GM21515 (cell line): Measurements from ENCODE around the gene ARF3.

ENCODE experiments used
- ATAC-seq: cut with Tn5 transposase; IDR thresholded peaks from one replicate; pipeline ENCODE4 v1.9.1; 2021; ENCODE audit not compliant: unreplicated experiment

ARF3 gene

DNA sequence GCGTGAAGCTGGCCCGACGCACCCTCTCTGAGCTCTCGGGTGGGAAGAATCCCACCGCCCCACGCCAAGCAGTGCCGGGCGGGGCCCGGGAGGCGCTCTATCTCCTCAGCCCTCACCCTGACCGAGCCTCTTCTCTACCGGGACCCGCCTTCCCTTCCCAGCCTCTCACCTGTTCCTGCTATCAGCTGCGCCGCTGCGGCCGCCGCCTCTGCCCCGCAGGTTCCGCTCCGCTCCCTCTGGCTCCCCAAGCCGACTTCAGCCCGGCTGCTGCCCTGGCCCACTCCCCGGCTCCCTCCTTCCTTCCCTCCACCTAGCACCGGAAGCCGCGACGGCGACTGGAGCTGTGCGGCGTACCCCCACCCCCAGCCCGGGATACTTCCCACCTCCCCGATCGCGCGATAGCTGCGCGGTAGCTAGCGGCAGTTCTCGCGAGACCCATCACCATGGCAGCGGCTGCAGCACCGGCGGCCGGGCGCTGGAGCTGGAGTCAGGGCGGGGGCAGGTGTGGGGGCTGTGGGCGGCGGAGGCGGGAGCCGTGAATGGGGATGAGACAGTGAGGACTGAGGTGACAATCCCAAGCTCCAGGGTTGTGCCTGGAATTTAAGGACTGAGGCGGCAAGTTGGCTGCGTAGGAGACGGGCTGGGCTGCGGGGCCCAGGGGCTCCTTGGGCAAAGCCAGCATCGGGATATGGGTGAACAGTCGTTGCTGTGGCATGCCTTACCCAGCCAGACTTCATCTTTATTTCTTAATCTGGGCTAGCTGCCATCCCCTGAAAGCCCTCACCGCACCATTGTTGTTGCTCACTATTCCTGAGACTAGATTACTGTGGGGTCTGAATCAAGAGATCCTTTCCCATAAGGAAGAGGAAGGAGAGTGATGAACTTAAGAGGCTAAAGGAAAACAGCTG is at the start of gene ARF3:
Gene ARF3, minus strand, starts transcription at position 347 of the 908 bp plus-strand sequence. CDS start 16,392 bp downstream, outside the sequence.
- peak; percentile 79 for ATAC-seq

DNA sequence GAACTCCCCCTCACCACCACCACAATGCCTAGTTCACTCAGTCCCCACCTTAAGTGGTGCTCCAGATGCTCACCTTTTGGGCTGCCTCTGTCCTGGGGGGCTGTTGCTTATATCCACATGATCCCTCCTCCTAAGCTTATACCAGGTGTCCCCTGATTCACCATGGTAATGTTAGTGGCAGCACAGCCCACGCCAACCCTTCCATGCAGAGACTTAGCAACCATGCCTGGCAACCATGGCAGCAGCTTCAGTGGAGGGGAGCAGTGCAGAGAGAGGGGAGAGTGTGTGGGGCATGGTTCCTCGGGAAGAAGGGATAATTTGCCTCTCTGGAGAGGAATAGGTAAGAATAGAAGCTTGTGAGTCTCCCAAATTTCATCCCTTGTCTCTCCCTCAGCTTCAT is 43.1 kb upstream of the ARF3 start:
- ATAC-seq, result no peak

- ATAC-seq, result no peak
Observed at GRCh38 chr12:48999371-49000131, 42.3 kb upstream of the ARF3 start, which contains the start of gene DDN. DDN (minus strand) TSS chr12:48999375; CDS start chr12:48999287, 88 bp downstream.

GRCh38 chr12:48998497-48999353 is 41.4 kb upstream of the ARF3 start:
- ATAC-seq, result peak; percentile 2

DNA sequence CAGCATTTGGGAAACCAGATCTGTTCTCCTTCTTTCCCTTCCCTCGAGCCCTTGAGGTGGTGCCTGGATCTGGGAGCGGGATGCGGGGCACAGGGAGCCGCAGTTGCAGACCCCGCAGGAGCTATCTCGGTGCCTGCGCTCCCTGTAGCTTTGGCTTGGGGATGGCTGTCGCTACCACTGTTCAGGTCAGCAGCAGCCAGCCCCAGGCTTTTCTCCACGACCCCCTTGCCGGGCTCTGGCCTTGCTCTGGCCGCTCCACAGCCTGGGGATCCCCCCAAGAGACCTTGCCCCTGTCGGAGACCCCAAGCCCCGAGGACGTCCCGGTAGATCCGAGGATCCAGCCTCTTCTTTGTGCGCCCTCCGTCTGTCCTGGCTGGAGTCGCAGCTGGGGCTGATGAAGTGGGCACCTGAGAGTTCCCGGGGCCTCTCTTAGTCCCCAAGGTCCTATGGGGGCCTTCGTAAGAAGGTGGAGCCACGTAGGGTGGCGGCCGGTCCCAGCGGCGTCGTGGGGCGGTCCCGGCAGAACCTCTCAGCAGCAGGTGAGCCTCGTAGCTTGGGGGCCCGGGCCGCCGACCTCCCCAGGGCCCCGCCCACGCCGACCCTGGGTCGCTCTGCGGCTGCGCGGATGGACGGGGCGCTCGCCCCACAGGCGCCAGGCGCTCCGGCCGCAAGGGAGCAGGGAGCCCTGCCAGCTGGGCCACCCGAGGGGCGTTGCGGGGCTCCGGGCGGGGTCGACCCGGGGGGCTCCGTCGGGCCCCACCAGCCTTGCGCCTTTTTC is 40.6 kb upstream of the ARF3 start:
- ATAC-seq, result peak; percentile 43

DNA sequence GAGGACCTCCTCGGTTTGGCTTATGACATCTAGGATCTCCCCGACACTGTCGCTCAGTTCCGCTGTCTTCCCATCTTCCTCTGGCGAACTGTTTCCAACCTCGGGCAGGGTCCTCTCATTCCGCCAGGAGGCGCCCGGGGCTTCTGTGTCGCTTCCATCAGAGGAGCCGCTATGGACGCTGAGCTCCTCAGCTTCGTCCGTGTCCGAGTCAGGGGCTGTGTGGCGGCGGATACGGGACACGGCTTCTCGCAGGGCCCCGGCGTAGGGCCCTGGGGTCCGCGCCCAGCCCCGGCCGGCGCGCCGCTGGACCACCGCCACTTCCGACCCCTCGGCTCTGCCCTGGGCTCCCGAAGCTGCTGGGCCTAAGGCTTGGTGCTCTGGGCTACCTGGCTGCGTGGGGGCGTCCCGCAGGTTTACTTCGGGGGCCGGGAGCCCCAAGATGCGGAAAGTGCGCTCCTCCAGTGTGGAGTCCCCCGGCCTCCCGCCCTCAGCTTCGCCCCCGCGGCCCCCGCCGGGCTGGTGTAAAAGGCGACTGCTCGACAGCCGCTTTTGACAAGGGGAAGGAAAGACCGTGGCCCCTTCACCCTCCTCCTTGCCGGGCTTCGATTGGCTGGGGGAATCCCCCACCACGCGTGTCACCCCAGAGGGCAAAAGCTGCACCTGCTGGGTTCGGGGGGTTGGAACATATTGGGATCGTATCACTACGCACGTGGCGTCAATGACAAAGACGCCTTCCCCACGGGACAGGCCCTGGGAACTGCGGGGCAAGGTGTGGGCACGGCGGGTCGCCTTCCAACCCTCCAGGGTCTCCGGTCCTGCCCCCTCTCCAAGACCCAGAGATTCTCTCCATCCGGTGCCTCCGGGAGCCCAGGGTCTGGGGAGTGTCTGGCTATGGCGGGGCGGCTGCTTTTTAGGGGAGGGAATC is 39.8 kb upstream of the ARF3 start:
- no peak for ATAC-seq

DNA sequence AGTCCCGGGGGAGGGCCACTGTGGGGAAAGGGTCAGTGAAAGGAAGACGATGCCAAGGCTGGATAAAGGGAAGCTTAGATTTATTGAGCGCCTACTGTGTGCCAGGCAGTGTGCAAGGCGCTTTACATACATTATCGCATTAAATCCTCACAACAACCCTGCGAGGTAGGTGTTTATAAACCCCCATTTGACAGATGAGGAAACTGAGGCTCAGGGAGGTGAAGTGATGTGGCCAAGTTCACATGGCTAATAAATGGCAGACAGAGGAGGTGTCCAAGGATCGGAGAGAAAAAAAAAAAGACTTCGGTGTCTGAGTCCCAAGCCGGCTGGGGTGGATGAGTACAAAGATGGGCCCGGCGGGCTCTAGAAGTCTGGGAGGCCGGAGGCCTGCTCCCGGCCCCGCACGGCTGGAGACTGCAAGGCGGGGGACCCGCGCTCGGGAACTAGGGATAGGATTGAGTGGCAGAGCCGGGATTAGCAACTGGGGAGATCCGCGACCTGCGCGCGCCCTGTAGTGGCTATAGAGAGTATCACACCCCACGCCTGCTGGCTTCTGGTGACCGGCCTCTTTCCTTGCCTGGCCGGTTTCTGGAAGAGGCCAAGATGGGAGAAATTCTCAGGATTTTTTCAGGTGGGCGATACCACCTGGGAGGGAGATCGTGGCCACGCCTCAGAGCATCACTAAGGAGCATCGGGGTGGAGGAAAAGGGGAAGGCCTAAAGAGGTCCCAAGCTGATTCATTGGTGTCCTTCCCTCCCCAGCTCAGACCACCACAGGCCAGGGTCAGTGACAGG is 38.0 kb upstream of the ARF3 start:
- no peak for ATAC-seq

- ATAC-seq, result no peak
Observed at GRCh38 chr12:48994224-48995085, 37.2 kb upstream of the ARF3 start.

GRCh38 chr12:48993787-48994186 is 36.5 kb upstream of the ARF3 start:
- ATAC-seq, result no peak

GRCh38 chr12:48991247-48992050 is 34.2 kb upstream of the ARF3 start:
- ATAC-seq, result no peak

GRCh38 chr12:48990552-48990951 is 33.3 kb upstream of the ARF3 start:
- ATAC-seq, result no peak

GRCh38 chr12:48988030-48988649 is 30.9 kb upstream of the ARF3 start:
- ATAC-seq, result no peak

DNA sequence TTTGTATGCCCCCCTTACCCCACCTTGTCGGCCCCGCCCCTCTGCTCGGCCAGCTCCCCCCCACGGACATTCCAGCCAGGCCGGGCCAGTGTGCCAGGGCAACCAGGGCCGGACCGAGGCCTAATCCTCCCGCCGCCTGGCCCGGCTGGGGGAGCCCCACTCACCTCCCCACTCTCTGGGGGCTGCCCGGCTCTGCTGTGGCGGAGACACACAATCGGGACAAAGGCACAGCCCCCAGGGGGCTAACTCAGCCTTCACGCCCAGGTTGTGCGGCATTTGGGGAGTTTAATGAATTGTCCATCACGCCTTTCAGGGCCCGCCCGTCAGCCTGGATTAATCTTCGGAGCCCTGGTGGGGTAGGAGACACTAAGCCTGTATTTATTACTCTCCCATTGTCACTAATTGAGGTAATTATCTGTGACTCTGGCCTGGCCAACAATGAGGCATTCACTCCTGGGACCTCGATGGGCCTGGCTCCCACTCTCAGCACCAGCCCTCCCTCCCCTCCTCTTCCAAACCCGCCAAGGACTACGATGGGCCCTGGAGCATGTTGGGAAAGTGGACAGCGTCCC is 29.5 kb upstream of the ARF3 start:
- ATAC-seq, result no peak

GRCh38 chr12:48985901-48986300 is 28.6 kb upstream of the ARF3 start:
- no peak for ATAC-seq

GRCh38 chr12:48985475-48985897 is 28.2 kb upstream of the ARF3 start:
- no peak for ATAC-seq
